ENCODE data around the gene PNPLA5. TPM values are rescaled to one million over a fixed set of nuclear protein-coding genes. Genes with fewer than 3 reads are reported as not detected.
"Not testable (repeated sequence)": the region's sequence is repeated elsewhere in the genome, so short reads cannot be mapped to it uniquely, and the experiment has no call there.

PNPLA5 gene
- total RNA-seq, 1 donor from 2014 or later, result not detected

- no peak for DNase-seq
- intact Hi-C loops (cut with DNase I), result no loop called here
- ATAC-seq (ENCODE audit: poor library complexity), result no peak
These were observed 7.9 kb downstream of the PNPLA5 start for GRCh38 chr22:43883719-43884415.

- intact Hi-C loops (cut with DNase I), result no loop called here
- no peak for ATAC-seq (ENCODE audit: poor library complexity)
These were observed 8.7 kb downstream of the PNPLA5 start for GRCh38 chr22:43883012-43883661.

GRCh38 chr22:43882122-43882767 lies 9.6 kb downstream of the PNPLA5 start:
- no peak for DNase-seq
- no peak for ATAC-seq (ENCODE audit: poor library complexity)
- intact Hi-C loops (cut with DNase I), result no loop called here

More at GRCh38 chr22:43883012-43883661, 8.7 kb downstream of the PNPLA5 start:
- DNase-seq, result peak; percentile 22

GRCh38 chr22:43881091-43882061 lies 10.4 kb downstream of the PNPLA5 start:
- intact Hi-C loops (cut with DNase I), result no loop called here
- DNase-seq, result no peak

GRCh38 chr22:43880541-43880991 lies 11.2 kb downstream of the PNPLA5 start:
- DNase-seq (no peak), ATAC-seq (ENCODE audit: poor library complexity) (no peak)
- intact Hi-C loops (cut with DNase I), result no loop called here

More at GRCh38 chr22:43881091-43882061, 10.4 kb downstream of the PNPLA5 start:
- ATAC-seq (ENCODE audit: poor library complexity), result no peak

- DNase-seq (no peak), ATAC-seq (ENCODE audit: poor library complexity) (no peak)
- intact Hi-C loops (cut with DNase I), result loop anchor here (10.0 kb wide), 1 partner anchor 485 kb away; no protein-coding TSS in a partner anchor
These were observed 11.8 kb downstream of the PNPLA5 start for GRCh38 chr22:43879901-43880540.

GRCh38 chr22:43878831-43879550 lies 12.8 kb downstream of the PNPLA5 start:
- ATAC-seq (ENCODE audit: poor library complexity) (no peak), DNase-seq (no peak)
- intact Hi-C loops (cut with DNase I), result loop anchor here (10.0 kb wide), 1 partner anchor 484 kb away; no protein-coding TSS in a partner anchor

- intact Hi-C loops (cut with DNase I), result loop anchor here (10.0 kb wide), 1 partner anchor 483 kb away; no protein-coding TSS in a partner anchor
- no peak for DNase-seq
- ATAC-seq (ENCODE audit: poor library complexity), result no peak
These were observed 13.6 kb downstream of the PNPLA5 start for GRCh38 chr22:43878079-43878795.

- intact Hi-C loops (cut with DNase I), result loop anchor here (10.0 kb wide), 1 partner anchor 482 kb away; no protein-coding TSS in a partner anchor
- ATAC-seq (ENCODE audit: poor library complexity) (no peak), DNase-seq (no peak)
These were observed 14.8 kb downstream of the PNPLA5 start for GRCh38 chr22:43876866-43877509.

- DNase-seq (no peak), ATAC-seq (ENCODE audit: poor library complexity) (no peak)
- intact Hi-C loops (cut with DNase I), result loop anchor here (10.0 kb wide), 1 partner anchor 475 kb away; no protein-coding TSS in a partner anchor
These were observed 22.0 kb downstream of the PNPLA5 start for GRCh38 chr22:43869799-43870198.

- ATAC-seq (ENCODE audit: poor library complexity); intact Hi-C loops (cut with DNase I): not testable (repeated sequence)
- peak; percentile 10 for DNase-seq
These were observed 22.8 kb downstream of the PNPLA5 start for GRCh38 chr22:43869001-43869400.

GRCh38 chr22:43867839-43868635 lies 23.8 kb downstream of the PNPLA5 start:
- intact Hi-C loops (cut with DNase I), result no loop called here
- peak; percentile 59 for ATAC-seq (ENCODE audit: poor library complexity)
- DNase-seq, result peak; percentile 74

GRCh38 chr22:43862882-43863202 lies 29.0 kb downstream of the PNPLA5 start:
- DNase-seq, result no peak
- intact Hi-C loops (cut with DNase I), result no loop called here
- ATAC-seq (ENCODE audit: poor library complexity), result no peak

- ATAC-seq (ENCODE audit: poor library complexity) (peak; percentile 39), DNase-seq (no peak)
These were observed 29.5 kb downstream of the PNPLA5 start, which contains the start of gene SULT4A1 for GRCh38 chr22:43862074-43862881. Gene SULT4A1, minus strand, starts transcription at chr22:43862513. Its CDS starts 131 bp downstream, at chr22:43862382.

GRCh38 chr22:43861529-43861928 lies 30.3 kb downstream of the PNPLA5 start:
- DNase-seq (no peak), ATAC-seq (ENCODE audit: poor library complexity) (no peak)
- intact Hi-C loops (cut with DNase I), result no loop called here

More at GRCh38 chr22:43862074-43862881, 29.5 kb downstream of the PNPLA5 start, which contains the start of gene SULT4A1:
- intact Hi-C loops (cut with DNase I), result no loop called here

Measured in Right ventricle myocardium superior (tissue), 1 donor.